Endothelial cell of umbilical vein (primary cell): ENCODE data around the gene USP47. TPM values are rescaled to one million over a fixed set of nuclear protein-coding genes. Genes with fewer than 3 reads are reported as not detected.

ENCODE experiments used
- BruUV-seq: library from RNA; stranded (reverse); fragments of 400-500 nt; replicated peaks from 2 replicates; lab custom pipeline; 2021; lab: Mats Ljungman, UMichigan
- CTCF ChIA-PET: fragments of 300-600, 350-600 bp; sonication (Branson Sonifier 250); formaldehyde crosslinking; loops from one replicate; lab custom pipeline; 2021; ENCODE audit warnings: antibody characterized with exemption, inconsistent platforms; lab: Charles Lee
- POLR2A ChIA-PET: fragments of 300-600, 350-600 bp; sonication (Branson Sonifier 250); formaldehyde crosslinking; loops from one replicate; lab custom pipeline; 2021; ENCODE audit warnings: antibody characterized with exemption, inconsistent platforms; lab: Charles Lee
- DNase-seq: peaks from one replicate; pipeline ENCODE4 v3.0.0-alpha.2; 2011; ENCODE audit warnings: low read depth, low spot score
- FAIRE-seq: peaks from 2 replicates; lab custom pipeline; 2011; peaks lifted over from hg19 to GRCh38; lab: Jason Lieb, UNC
- H2AFZ ChIP-seq: 2 replicates; pipeline ENCODE4 v1.6.0; 2012; ENCODE audit warnings: low read depth, low read length, control low read depth, inconsistent platforms
- H3K27ac ChIP-seq: 2 replicates; pipeline ENCODE4 v1.5.1; 2011; ENCODE audit warnings: low read depth, mild to moderate bottlenecking, control low read depth, low read length, moderate library complexity; ENCODE audit not compliant: insufficient read depth
- H3K27me3 ChIP-seq, 2 experiments: 2 replicates each; pipeline versions ENCODE4 v1.6.0 to v1.6.1; 2011; ENCODE audit warnings: low read length in 2 of 2, mixed read lengths in 1 of 2; ENCODE audit not compliant: control insufficient read depth in 2 of 2, insufficient read depth in 2 of 2
- H3K36me3 ChIP-seq, 2 experiments: 2 replicates in 1 of 2; 3 replicates in 1 of 2; pipeline ENCODE4 v1.5.1; 2011; ENCODE audit warnings: low read length in 2 of 2, mild to moderate bottlenecking in 1 of 2, moderate library complexity in 1 of 2; ENCODE audit not compliant: control insufficient read depth in 2 of 2, insufficient read depth in 2 of 2; ENCODE audit errors: extremely low read depth in 1 of 2
- H3K4me1 ChIP-seq: 3 replicates; pipeline ENCODE4 v1.5.1; 2011; ENCODE audit warnings: mild to moderate bottlenecking, low read length; ENCODE audit not compliant: control insufficient read depth, insufficient read depth; ENCODE audit errors: extremely low read depth
- H3K4me2 ChIP-seq: 2 replicates; pipeline ENCODE4 v1.6.1; 2011; ENCODE audit warnings: low read length, control low read depth, mixed read lengths; ENCODE audit not compliant: insufficient read depth
- H3K4me3 ChIP-seq, 3 experiments: fragments of 200-600 bp in 1 of 3; sonication (generic), shearing (Covaris generic) in 1 of 3; replicated peaks in 1 of 3; 2 replicates each; pipeline ENCODE4 v1.5.1; 2011 to 2016; ENCODE audit warnings: control low read depth in 3 of 3, low read length in 3 of 3, mild to moderate bottlenecking in 2 of 3, inconsistent platforms in 1 of 3, low read depth in 1 of 3, moderate library complexity in 1 of 3; ENCODE audit not compliant: insufficient read depth in 1 of 3
- H3K79me2 ChIP-seq: 2 replicates; pipeline ENCODE4 v1.6.0; 2012; ENCODE audit warnings: low read length, inconsistent platforms; ENCODE audit not compliant: control insufficient read depth, insufficient read depth
- H3K9ac ChIP-seq: replicated peaks from 2 replicates; pipeline ENCODE3; 2011; ENCODE audit warnings: low read length, control low read depth; ENCODE audit not compliant: insufficient read depth; ENCODE audit errors: extremely low read depth
- H3K9me1 ChIP-seq: replicated peaks from 3 replicates; pipeline ENCODE4 v1.6.0; 2011; ENCODE audit warnings: mild to moderate bottlenecking, low read length; ENCODE audit not compliant: control insufficient read depth, insufficient read depth; ENCODE audit errors: extremely low read depth
- H3K9me3 ChIP-seq: replicated peaks from 2 replicates; pipeline ENCODE4 v1.5.1; 2012; ENCODE audit warnings: low read length, inconsistent platforms; ENCODE audit not compliant: control insufficient read depth, insufficient read depth
- H4K20me1 ChIP-seq: replicated peaks from 2 replicates; pipeline ENCODE3; 2011; ENCODE audit warnings: mild to moderate bottlenecking, low read length; ENCODE audit not compliant: control insufficient read depth, insufficient read depth; ENCODE audit errors: extremely low read depth
- EZH2 ChIP-seq: IDR thresholded peaks from 2 replicates; pipeline ENCODE4 v1.6.1; 2012; ENCODE audit warnings: borderline replicate concordance, low read depth, mild to moderate bottlenecking, moderate library complexity, low read length, inconsistent platforms; ENCODE audit not compliant: severe bottlenecking
- FOS ChIP-seq: IDR thresholded peaks from 2 replicates; pipeline ENCODE4 v1.6.1; 2011; ENCODE audit warnings: mild to moderate bottlenecking, low read length, moderate library complexity, borderline replicate concordance; ENCODE audit not compliant: insufficient read depth
- GATA2 ChIP-seq: IDR thresholded peaks from 2 replicates; pipeline ENCODE4 v1.7.0; 2011; ENCODE audit warnings: low read depth, mild to moderate bottlenecking, moderate library complexity, mixed read lengths, low read length; ENCODE audit not compliant: insufficient read length, insufficient read depth
- JUN ChIP-seq: IDR thresholded peaks from 2 replicates; pipeline ENCODE4 v1.6.1; 2011; ENCODE audit warnings: borderline replicate concordance, low read depth; ENCODE audit not compliant: insufficient read length, insufficient read depth
- MYC ChIP-seq: IDR thresholded peaks from one replicate; pipeline ENCODE4 v1.6.1; 2011; ENCODE audit warnings: mild to moderate bottlenecking, low read depth, low read length
- POLR2A ChIP-seq: IDR thresholded peaks from 2 replicates; pipeline ENCODE4 v1.6.1; 2012; ENCODE audit warnings: low read depth, mild to moderate bottlenecking, control low read depth, low read length
- POLR2AphosphoS5 ChIP-seq: IDR thresholded peaks from 2 replicates; pipeline ENCODE4 v1.6.1; 2012; ENCODE audit warnings: low read depth, mild to moderate bottlenecking, control low read depth, low read length, moderate library complexity; ENCODE audit not compliant: insufficient read depth
- dilution Hi-C: fragments of 300-500 bp; cut with MboI; formaldehyde crosslinking; loops from one replicate; pipeline ENCODE4 v1.15.0; 2019; ENCODE audit warnings: low sequenced_read_pairs; ENCODE audit not compliant: extremely low pct_ligation_motif_present
- intact Hi-C: fragments of 100-400 bp; cut with micrococcal nuclease; formaldehyde crosslinking; loops from one replicate; pipeline ENCODE4 v1.10.0; 2022
- polyA plus RNA-seq, 4 experiments: library from polyadenylated mRNA; depleted of rRNA in 3 of 4; stranded (reverse) in 3 of 4; unstranded in 1 of 4; fragments of >200 nt; gene quantifications; 2 replicates each; pipeline versions ENCODE4 v1.2.1 to v1.2.3, GENCODE V29; 2011 to 2012; ENCODE audit warnings: missing spikeins in 1 of 4
- total RNA-seq: library from RNA; stranded (reverse); gene quantifications from 2 replicates; pipeline ENCODE4 v1.2.3, GENCODE V29; 2021
- TF ChIP-seq, protein P1 (sequence below), 2 donors: IDR thresholded peaks; 1 replicate in 1 of 2; 2 replicates in 1 of 2; pipeline ENCODE4 v1.5.1; 2011; ENCODE audit warnings: low read length in 2 of 2, mild to moderate bottlenecking in 2 of 2, moderate library complexity in 2 of 2, control low read depth in 1 of 2, inconsistent platforms in 1 of 2, low read depth in 1 of 2; ENCODE audit not compliant: insufficient read depth in 1 of 2; ENCODE audit errors: extremely low read depth in 1 of 2
- TF ChIP-seq, protein P2 (sequence below): IDR thresholded peaks from 2 replicates; pipeline ENCODE4 v1.6.1; 2011; ENCODE audit not compliant: insufficient read depth, insufficient read length

Gene USP47
- total and polyA plus RNA-seq, 2 donors (not counting 3 experiments of a cell fraction or from before 2014, with no cell fraction given) = 7.8 to 38.0 TPM

DNA sequence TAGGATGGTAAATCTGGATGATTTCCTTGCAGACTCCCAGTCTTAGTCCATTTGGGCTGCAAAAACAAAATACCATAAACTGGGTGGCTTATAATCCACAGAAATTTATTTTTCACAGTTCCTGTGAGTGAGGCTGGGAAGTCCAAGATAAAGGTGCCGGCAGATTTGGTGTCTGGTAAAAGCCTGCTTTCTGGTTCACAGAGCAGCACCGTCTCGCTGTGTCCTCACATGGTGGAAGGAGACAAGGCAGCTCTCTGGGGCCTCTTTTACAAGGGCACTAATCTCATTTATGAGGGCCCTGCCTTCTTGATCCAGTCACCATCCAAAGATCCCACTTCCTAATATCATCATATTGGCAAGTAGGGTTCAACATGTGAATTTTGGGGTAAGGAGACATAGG is 8.9 kb downstream of the USP47 start:
- Histone ChIP-seq H3K4me3 (no peak overlapping the region), H3K79me2 (peaks cover 89% of the 10 kb centered on the region), H4K20me1 (peaks cover 13% of the 10 kb centered on the region), H3K4me2 (no peak overlapping the region), H3K9ac (no peak overlapping the region), H3K4me1 (peaks cover 4% of the 10 kb centered on the region), H3K27me3 (no peaks in the 10 kb centered on the region), H3K36me3 (no peaks in the 10 kb centered on the region), H2AFZ (no peak overlapping the region), H3K27ac (no peak overlapping the region), H3K9me1 (no peaks in the 10 kb centered on the region), H3K9me3 (no peaks in the 10 kb centered on the region)
- TF ChIP-seq, protein P1, sequence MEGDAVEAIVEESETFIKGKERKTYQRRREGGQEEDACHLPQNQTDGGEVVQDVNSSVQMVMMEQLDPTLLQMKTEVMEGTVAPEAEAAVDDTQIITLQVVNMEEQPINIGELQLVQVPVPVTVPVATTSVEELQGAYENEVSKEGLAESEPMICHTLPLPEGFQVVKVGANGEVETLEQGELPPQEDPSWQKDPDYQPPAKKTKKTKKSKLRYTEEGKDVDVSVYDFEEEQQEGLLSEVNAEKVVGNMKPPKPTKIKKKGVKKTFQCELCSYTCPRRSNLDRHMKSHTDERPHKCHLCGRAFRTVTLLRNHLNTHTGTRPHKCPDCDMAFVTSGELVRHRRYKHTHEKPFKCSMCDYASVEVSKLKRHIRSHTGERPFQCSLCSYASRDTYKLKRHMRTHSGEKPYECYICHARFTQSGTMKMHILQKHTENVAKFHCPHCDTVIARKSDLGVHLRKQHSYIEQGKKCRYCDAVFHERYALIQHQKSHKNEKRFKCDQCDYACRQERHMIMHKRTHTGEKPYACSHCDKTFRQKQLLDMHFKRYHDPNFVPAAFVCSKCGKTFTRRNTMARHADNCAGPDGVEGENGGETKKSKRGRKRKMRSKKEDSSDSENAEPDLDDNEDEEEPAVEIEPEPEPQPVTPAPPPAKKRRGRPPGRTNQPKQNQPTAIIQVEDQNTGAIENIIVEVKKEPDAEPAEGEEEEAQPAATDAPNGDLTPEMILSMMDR (IDR thresholded peaks at IDR 0.05; ENCODE audit: extremely low read depth in 1 of 2, insufficient read depth in 1 of 2, low read depth in 1 of 2, low read length in 2 of 2) = no peak
- TF ChIP-seq POLR2A (no peak), JUN (no peak), FOS (no peak), GATA2 (no peak), POLR2AphosphoS5 (no peak), EZH2 (no peak), MYC (no peak)
- TF ChIP-seq, protein P2, sequence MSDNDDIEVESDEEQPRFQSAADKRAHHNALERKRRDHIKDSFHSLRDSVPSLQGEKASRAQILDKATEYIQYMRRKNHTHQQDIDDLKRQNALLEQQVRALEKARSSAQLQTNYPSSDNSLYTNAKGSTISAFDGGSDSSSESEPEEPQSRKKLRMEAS = no peak
- no peak for DNase-seq
- dilution Hi-C loops = no loop called here
- no TSS peak for BruUV-seq
- FAIRE-seq = no peak
- POLR2A ChIA-PET = interaction anchor here (0.5 kb wide), 1 partner anchor 48 kb away, joined by 3 read pairs; no protein-coding TSS in a partner anchor
- intact Hi-C loops = no loop called here
- CTCF ChIA-PET = interaction anchor here (0.8 to 2.7 kb wide), 4 partner anchors 8 to 63 kb away, joined by 3 to 14 read pairs (median 3); partner anchors contain the start of gene USP47
